Neural cell (in vitro differentiated cells): ENCODE measurements around the gene CASKIN1. TPM values are rescaled to one million over a fixed set of nuclear protein-coding genes. Genes with fewer than 3 reads are reported as not detected.

Experiments
- H2AFZ ChIP-seq: fragments of 200-600, 300-800 bp; sonication (generic), shearing (Covaris generic); 2 replicates; pipeline ENCODE4 v1.6.0; 2014; ENCODE audit warnings: low read depth, mild to moderate bottlenecking, antibody characterized with exemption, low read length, moderate library complexity
- H3F3A ChIP-seq: fragments of 200-600 bp; shearing (Covaris generic); 2 replicates; pipeline ENCODE4 v1.6.1; 2016; ENCODE audit warnings: mild to moderate bottlenecking, moderate library complexity, mixed read lengths, antibody characterized with exemption, low read length; ENCODE audit not compliant: insufficient read depth, poor library complexity, severe bottlenecking
- H3K27ac ChIP-seq: fragments of 200-600, 300-800 bp; sonication (generic), shearing (Covaris generic); 2 replicates; pipeline ENCODE4 v1.5.1; 2014; ENCODE audit warnings: mild to moderate bottlenecking, low read length, moderate library complexity
- H3K27me3 ChIP-seq: fragments of 300-800, 200-600 bp; sonication (generic), shearing (Covaris generic); 2 replicates; pipeline ENCODE4 v1.6.0; 2014; ENCODE audit warnings: mild to moderate bottlenecking, low read depth, low read length, moderate library complexity; ENCODE audit not compliant: insufficient read depth
- H3K36me3 ChIP-seq: fragments of 300-800, 200-600 bp; sonication (generic), shearing (Covaris generic); 2 replicates; pipeline ENCODE4 v1.5.1; 2014; ENCODE audit warnings: mild to moderate bottlenecking, antibody characterized with exemption, low read length, moderate library complexity; ENCODE audit not compliant: insufficient read depth
- H3K4me2 ChIP-seq: fragments of 300-800, 200-600 bp; sonication (generic), shearing (Covaris generic); 2 replicates; pipeline ENCODE4 v1.6.0; 2014; ENCODE audit warnings: mild to moderate bottlenecking, low read length
- H3K4me3 ChIP-seq: fragments of 300-800, 200-600 bp; sonication (generic), shearing (Covaris generic); 2 replicates; pipeline ENCODE4 v1.5.1; 2014; ENCODE audit warnings: mild to moderate bottlenecking, low read length, moderate library complexity
- H3K79me2 ChIP-seq: fragments of 200-600 bp; shearing (Covaris generic); replicated peaks from 2 replicates; pipeline ENCODE4 v1.6.0; 2014; ENCODE audit warnings: mild to moderate bottlenecking, low read length, moderate library complexity; ENCODE audit not compliant: insufficient read depth
- H3K9ac ChIP-seq: fragments of 300-800, 200-600 bp; sonication (generic), shearing (Covaris generic); 2 replicates; pipeline ENCODE4 v1.6.1; 2016; ENCODE audit warnings: mild to moderate bottlenecking, low read length, mixed read lengths
- H3K9me2 ChIP-seq: fragments of 200-600 bp; shearing (Covaris generic); 2 replicates; pipeline ENCODE4 v1.6.1; 2016; ENCODE audit warnings: mild to moderate bottlenecking, low read length, mixed read lengths; ENCODE audit not compliant: insufficient read depth
- H3K9me3 ChIP-seq: fragments of 200-600, 300-800 bp; sonication (generic), shearing (Covaris generic); 2 replicates; pipeline ENCODE4 v1.6.1; 2016; ENCODE audit warnings: mild to moderate bottlenecking, mixed run types, low read length, moderate library complexity, mixed read lengths
- H4K20me1 ChIP-seq: fragments of 200-600 bp; shearing (Covaris generic); 2 replicates; pipeline ENCODE4 v1.6.1; 2016; ENCODE audit warnings: mild to moderate bottlenecking, mixed run types; ENCODE audit not compliant: insufficient read depth
- EP300 ChIP-seq: fragments of 450-650 bp; conservative IDR thresholded peaks from 2 replicates; pipeline ENCODE4 v1.6.1; 2014; ENCODE audit warnings: antibody characterized with exemption, mild to moderate bottlenecking, moderate library complexity; ENCODE audit not compliant: poor library complexity, severe bottlenecking
- EZH2 ChIP-seq: fragments of 200-600, 300-800 bp; shearing (Covaris generic), sonication (generic); IDR thresholded peaks from 2 replicates; pipeline ENCODE4 v1.6.1; 2014; ENCODE audit warnings: antibody characterized with exemption, low read length, borderline replicate concordance, mild to moderate bottlenecking; ENCODE audit not compliant: insufficient read depth, poor library complexity, severe bottlenecking
- MXI1 ChIP-seq: fragments of 450-650 bp; conservative IDR thresholded peaks from 2 replicates; pipeline ENCODE4 v1.6.1; 2014; ENCODE audit warnings: antibody characterized with exemption, mild to moderate bottlenecking; ENCODE audit not compliant: poor library complexity, severe bottlenecking
- POLR2AphosphoS5 ChIP-seq: IDR thresholded peaks from 2 replicates; pipeline ENCODE4 v1.6.1; 2012
- RAD21 ChIP-seq: fragments of 450-650 bp; conservative IDR thresholded peaks from 2 replicates; pipeline ENCODE4 v1.6.1; 2014; ENCODE audit warnings: antibody characterized with exemption, mild to moderate bottlenecking, moderate library complexity
- SMC3 ChIP-seq: fragments of 450-650 bp; conservative IDR thresholded peaks from 2 replicates; pipeline ENCODE4 v1.6.1; 2014; ENCODE audit warnings: antibody characterized with exemption, mild to moderate bottlenecking, moderate library complexity; ENCODE audit not compliant: poor library complexity
- TAF1 ChIP-seq: IDR thresholded peaks from 2 replicates; pipeline ENCODE4 v1.6.1; 2012; ENCODE audit warnings: low read depth
- polyA plus RNA-seq: library from polyadenylated mRNA; depleted of rRNA; stranded (reverse); fragments of >200 nt; gene quantifications from 2 replicates; pipeline ENCODE4 v1.2.3, GENCODE V29; 2014
- TF ChIP-seq, protein P1 (sequence below): IDR thresholded peaks from 2 replicates; pipeline ENCODE4 v1.6.1; 2012; ENCODE audit warnings: borderline replicate concordance
- TF ChIP-seq, protein P2 (sequence below): fragments of 450-650 bp; IDR thresholded peaks from 2 replicates; pipeline ENCODE4 v1.5.1; 2014; ENCODE audit warnings: antibody characterized with exemption, mild to moderate bottlenecking, moderate library complexity; ENCODE audit not compliant: poor library complexity, severe bottlenecking

The CASKIN1 gene
- polyA plus RNA-seq, 1 donor from 2014 or later: 10.3 TPM

DNA sequence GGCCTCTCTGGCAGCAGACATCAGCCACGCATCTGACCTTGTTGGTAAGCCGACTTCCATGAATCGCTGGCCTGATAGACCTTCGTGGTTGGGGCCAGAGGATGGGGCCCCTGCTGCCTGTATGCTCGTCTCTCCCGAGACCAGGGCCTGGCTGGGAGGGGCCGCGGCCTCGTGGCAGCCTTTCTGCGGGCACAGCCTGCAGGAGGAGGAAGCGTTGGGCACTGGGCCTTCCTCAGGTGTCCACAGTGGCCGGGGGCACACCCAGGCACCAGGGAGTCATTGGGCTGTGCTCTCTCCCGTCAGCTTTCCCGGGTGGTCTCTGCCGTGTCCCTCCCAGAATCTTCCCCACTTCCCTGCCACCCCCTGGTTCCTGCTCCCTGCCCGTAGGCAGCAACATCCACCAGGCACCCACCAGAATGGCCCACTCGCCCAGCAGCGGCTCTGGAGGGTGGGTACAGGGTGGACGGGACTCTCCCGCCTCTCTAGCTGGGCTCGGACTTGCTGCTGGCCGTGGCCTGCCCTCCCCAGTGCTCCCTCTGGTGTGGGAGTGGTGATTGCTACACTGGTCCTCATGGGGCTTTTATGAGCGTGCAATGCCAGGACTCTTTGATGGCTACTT, 33.3 kb upstream of the CASKIN1 start:
- H3K9ac ChIP-seq: no peak overlapping the region
- H3K9me3 ChIP-seq: no peaks in the 10 kb centered on the region
- H3K36me3 ChIP-seq: no peaks in the 10 kb centered on the region
- no peaks in the 10 kb centered on the region for H3F3A ChIP-seq
- H3K79me2 ChIP-seq: peaks cover 17% of the 10 kb centered on the region
- H3K27me3 ChIP-seq: no peaks in the 10 kb centered on the region
- H3K9me2 ChIP-seq: no peaks in the 10 kb centered on the region
- H3K27ac ChIP-seq: no peak overlapping the region
- H2AFZ ChIP-seq: no peak overlapping the region
- no peak overlapping the region for H3K4me2 ChIP-seq
- no peak for TF ChIP-seq EZH2
- no peak for TF ChIP-seq MXI1
- TF ChIP-seq EP300: no peak
- TF ChIP-seq SMC3: no peak
- TF ChIP-seq, protein P1, sequence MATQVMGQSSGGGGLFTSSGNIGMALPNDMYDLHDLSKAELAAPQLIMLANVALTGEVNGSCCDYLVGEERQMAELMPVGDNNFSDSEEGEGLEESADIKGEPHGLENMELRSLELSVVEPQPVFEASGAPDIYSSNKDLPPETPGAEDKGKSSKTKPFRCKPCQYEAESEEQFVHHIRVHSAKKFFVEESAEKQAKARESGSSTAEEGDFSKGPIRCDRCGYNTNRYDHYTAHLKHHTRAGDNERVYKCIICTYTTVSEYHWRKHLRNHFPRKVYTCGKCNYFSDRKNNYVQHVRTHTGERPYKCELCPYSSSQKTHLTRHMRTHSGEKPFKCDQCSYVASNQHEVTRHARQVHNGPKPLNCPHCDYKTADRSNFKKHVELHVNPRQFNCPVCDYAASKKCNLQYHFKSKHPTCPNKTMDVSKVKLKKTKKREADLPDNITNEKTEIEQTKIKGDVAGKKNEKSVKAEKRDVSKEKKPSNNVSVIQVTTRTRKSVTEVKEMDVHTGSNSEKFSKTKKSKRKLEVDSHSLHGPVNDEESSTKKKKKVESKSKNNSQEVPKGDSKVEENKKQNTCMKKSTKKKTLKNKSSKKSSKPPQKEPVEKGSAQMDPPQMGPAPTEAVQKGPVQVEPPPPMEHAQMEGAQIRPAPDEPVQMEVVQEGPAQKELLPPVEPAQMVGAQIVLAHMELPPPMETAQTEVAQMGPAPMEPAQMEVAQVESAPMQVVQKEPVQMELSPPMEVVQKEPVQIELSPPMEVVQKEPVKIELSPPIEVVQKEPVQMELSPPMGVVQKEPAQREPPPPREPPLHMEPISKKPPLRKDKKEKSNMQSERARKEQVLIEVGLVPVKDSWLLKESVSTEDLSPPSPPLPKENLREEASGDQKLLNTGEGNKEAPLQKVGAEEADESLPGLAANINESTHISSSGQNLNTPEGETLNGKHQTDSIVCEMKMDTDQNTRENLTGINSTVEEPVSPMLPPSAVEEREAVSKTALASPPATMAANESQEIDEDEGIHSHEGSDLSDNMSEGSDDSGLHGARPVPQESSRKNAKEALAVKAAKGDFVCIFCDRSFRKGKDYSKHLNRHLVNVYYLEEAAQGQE: no peak
- no peak for TF ChIP-seq TAF1
- no peak for TF ChIP-seq POLR2AphosphoS5
- TF ChIP-seq, protein P2, sequence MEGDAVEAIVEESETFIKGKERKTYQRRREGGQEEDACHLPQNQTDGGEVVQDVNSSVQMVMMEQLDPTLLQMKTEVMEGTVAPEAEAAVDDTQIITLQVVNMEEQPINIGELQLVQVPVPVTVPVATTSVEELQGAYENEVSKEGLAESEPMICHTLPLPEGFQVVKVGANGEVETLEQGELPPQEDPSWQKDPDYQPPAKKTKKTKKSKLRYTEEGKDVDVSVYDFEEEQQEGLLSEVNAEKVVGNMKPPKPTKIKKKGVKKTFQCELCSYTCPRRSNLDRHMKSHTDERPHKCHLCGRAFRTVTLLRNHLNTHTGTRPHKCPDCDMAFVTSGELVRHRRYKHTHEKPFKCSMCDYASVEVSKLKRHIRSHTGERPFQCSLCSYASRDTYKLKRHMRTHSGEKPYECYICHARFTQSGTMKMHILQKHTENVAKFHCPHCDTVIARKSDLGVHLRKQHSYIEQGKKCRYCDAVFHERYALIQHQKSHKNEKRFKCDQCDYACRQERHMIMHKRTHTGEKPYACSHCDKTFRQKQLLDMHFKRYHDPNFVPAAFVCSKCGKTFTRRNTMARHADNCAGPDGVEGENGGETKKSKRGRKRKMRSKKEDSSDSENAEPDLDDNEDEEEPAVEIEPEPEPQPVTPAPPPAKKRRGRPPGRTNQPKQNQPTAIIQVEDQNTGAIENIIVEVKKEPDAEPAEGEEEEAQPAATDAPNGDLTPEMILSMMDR: no peak
- no peak for TF ChIP-seq RAD21
- H3K4me3 ChIP-seq: no peak overlapping the region
- no peaks in the 10 kb centered on the region for H4K20me1 ChIP-seq

DNA sequence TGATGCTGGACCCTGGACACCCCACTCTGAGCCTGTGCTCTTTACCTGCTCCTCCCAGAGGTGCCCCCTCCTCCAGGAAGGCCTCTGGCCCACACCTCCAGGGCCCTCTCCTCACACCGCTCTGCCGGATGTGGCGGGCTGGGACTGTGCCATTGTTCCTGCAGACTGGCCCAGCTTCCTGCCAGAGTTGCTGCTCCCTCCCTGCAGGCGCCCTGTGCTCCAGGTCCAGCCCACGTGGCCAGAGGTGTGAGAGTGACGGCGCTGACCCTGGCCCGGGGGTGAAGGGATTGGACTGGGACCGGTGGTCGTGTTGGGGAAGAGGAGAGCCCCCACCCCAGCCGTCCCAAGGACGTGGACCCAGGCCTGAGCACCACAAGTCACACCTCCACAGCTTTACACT, 32.7 kb upstream of the CASKIN1 start:
- H3K27ac ChIP-seq: no peak overlapping the region
- TF ChIP-seq EZH2 (no peak), RAD21 (no peak), SMC3 (no peak), TAF1 (no peak), EP300 (no peak), MXI1 (no peak), POLR2AphosphoS5 (no peak)
- TF ChIP-seq, protein P1: no peak
- TF ChIP-seq, protein P2: no peak
- peaks cover 24% of the 10 kb centered on the region for H3K79me2 ChIP-seq
- no peaks in the 10 kb centered on the region for H3F3A ChIP-seq
- no peaks in the 10 kb centered on the region for H3K36me3 ChIP-seq
- no peaks in the 10 kb centered on the region for H3K9me2 ChIP-seq
- H2AFZ ChIP-seq: no peak overlapping the region
- H4K20me1 ChIP-seq: no peaks in the 10 kb centered on the region
- no peak overlapping the region for H3K9ac ChIP-seq
- no peak overlapping the region for H3K4me2 ChIP-seq
- no peaks in the 10 kb centered on the region for H3K27me3 ChIP-seq
- no peak overlapping the region for H3K4me3 ChIP-seq
- no peaks in the 10 kb centered on the region for H3K9me3 ChIP-seq
